HG03135 (cell line): ENCODE data around the gene NOSIP.

Experiments
- ATAC-seq: cut with Tn5 transposase; IDR thresholded peaks from one replicate; pipeline ENCODE4 v1.9.1; 2021; ENCODE audit warnings: mild to moderate bottlenecking, moderate library complexity; ENCODE audit not compliant: unreplicated experiment

Gene NOSIP

DNA sequence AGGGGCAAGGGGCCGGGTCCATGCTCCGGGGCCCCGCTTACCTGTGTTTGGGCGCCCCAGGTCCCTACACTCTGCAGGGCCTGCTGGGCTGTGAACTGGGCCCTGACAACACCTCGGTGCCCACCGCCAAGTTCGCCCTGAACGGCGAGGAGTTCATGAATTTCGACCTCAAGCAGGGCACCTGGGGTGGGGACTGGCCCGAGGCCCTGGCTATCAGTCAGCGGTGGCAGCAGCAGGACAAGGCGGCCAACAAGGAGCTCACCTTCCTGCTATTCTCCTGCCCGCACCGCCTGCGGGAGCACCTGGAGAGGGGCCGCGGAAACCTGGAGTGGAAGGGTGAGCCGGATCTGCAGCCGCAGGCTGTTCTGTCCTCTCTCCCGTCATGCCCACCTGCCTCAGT, 66.2 kb downstream of the NOSIP start:
- no peak for ATAC-seq

DNA sequence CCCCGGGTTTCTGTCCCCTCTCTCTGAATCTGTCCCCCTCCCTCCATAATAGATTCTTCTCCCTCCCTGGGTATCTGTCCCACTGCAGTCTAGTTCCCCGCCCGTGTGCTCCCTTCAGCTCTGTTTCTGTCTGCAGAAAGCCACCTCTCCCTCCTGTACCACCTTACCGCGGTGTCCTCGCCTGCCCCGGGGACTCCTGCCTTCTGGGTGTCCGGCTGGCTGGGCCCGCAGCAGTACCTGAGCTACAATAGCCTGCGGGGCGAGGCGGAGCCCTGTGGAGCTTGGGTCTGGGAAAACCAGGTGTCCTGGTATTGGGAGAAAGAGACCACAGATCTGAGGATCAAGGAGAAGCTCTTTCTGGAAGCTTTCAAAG, 66.6 kb downstream of the NOSIP start:
- ATAC-seq = no peak

GRCh38 chr19:49512970-49513745, 67.2 kb downstream of the NOSIP start:
- ATAC-seq = no peak

GRCh38 chr19:49507803-49508494, 72.4 kb downstream of the NOSIP start:
- no peak for ATAC-seq

GRCh38 chr19:49506575-49507105, 73.7 kb downstream of the NOSIP start:
- ATAC-seq = no peak
